Activated CD8-positive, alpha-beta T cell treated with anti-CD3 and anti-CD28 coated beads for 36 hours (primary cell): ENCODE data around the gene SPC25. TPM values are rescaled to one million over a fixed set of nuclear protein-coding genes. Genes with fewer than 3 reads are reported as not detected.

ENCODE experiments used
- ATAC-seq: fragments of 200-7000 bp; cut with Tn5 transposase; one replicate; pipeline ENCODE4 v1.10.0; 2021; ENCODE audit warnings: mild to moderate bottlenecking, moderate library complexity
- CTCF ChIA-PET: fragments of 350-600 bp; sonication (Branson Sonifier 250); formaldehyde crosslinking; loops from one replicate; lab custom pipeline; 2021; ENCODE audit warnings: antibody characterized with exemption; lab: Charles Lee
- POLR2A ChIA-PET: fragments of 350-600 bp; sonication (Branson Sonifier 250); formaldehyde crosslinking; loops from one replicate; lab custom pipeline; 2021; ENCODE audit warnings: antibody characterized with exemption; lab: Charles Lee
- DNase-seq: peaks from one replicate; pipeline ENCODE4 v3.0.0-alpha.2; 2020
- H3K27ac Mint-ChIP-seq: one replicate; pipeline ENCODE4 v1.8.0; 2021; ENCODE audit warnings: mild to moderate bottlenecking, mixed read lengths
- H3K27me3 Mint-ChIP-seq: one replicate; pipeline ENCODE4 v1.8.0; 2021; ENCODE audit warnings: mixed read lengths
- H3K36me3 Mint-ChIP-seq: one replicate; pipeline ENCODE4 v1.8.0; 2021; ENCODE audit warnings: low read depth, mixed read lengths
- H3K4me1 Mint-ChIP-seq: one replicate; pipeline ENCODE4 v1.8.0; 2021; ENCODE audit warnings: low read depth, mixed read lengths
- H3K4me3 Mint-ChIP-seq: one replicate; pipeline ENCODE4 v1.8.0; 2021; ENCODE audit warnings: mild to moderate bottlenecking, moderate library complexity, mixed read lengths
- H3K9me3 Mint-ChIP-seq: one replicate; pipeline ENCODE4 v1.8.0; 2021; ENCODE audit warnings: mixed read lengths
- intact Hi-C: fragments of 100-400 bp; cut with micrococcal nuclease; formaldehyde crosslinking; loops from one replicate; pipeline ENCODE4 v1.10.0; 2022
- total RNA-seq, 2 experiments: library from RNA; stranded (reverse); gene quantifications; one replicate each; pipeline ENCODE4 v1.2.3, GENCODE V29; 2021
- TF ChIP-seq, protein P1 (sequence below): fragments of 200-600 bp; IDR thresholded peaks from one replicate; pipeline ENCODE4 v1.8.0; 2022; ENCODE audit warnings: antibody characterized with exemption, mild to moderate bottlenecking

The SPC25 gene
- total RNA-seq, 2 experiments from 2014 or later: 32.0 to 35.6 TPM

DNA sequence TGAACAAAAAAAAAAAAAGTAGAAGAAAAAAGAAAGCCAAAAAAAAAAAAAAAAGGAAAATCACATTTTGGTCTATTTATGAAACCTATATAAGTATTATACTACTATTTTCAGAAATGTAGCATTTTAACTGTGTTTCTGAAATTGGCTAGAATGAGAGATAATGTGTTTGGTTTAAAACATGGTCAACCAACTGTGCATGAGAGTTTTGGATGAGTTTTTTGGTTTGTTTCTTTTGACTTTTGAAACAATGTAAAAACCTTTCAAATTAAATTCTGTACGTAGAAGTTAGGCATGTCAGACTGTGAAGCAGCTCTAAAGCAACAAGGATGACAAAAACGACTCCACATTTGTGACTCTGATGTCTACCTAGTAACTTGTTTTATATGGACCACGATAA is 34.6 kb downstream of the SPC25 start:
- TF ChIP-seq, protein P1, sequence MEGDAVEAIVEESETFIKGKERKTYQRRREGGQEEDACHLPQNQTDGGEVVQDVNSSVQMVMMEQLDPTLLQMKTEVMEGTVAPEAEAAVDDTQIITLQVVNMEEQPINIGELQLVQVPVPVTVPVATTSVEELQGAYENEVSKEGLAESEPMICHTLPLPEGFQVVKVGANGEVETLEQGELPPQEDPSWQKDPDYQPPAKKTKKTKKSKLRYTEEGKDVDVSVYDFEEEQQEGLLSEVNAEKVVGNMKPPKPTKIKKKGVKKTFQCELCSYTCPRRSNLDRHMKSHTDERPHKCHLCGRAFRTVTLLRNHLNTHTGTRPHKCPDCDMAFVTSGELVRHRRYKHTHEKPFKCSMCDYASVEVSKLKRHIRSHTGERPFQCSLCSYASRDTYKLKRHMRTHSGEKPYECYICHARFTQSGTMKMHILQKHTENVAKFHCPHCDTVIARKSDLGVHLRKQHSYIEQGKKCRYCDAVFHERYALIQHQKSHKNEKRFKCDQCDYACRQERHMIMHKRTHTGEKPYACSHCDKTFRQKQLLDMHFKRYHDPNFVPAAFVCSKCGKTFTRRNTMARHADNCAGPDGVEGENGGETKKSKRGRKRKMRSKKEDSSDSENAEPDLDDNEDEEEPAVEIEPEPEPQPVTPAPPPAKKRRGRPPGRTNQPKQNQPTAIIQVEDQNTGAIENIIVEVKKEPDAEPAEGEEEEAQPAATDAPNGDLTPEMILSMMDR: no peak
- ChIA-PET POLR2A (no interaction called here), CTCF (no interaction called here)
- Mint-ChIP-seq H3K9me3 (no peaks in the 10 kb centered on the region), H3K4me3 (no peak overlapping the region), H3K36me3 (peaks cover 5% of the 10 kb centered on the region), H3K27ac (no peak overlapping the region), H3K4me1 (no peaks in the 10 kb centered on the region), H3K27me3 (no peaks in the 10 kb centered on the region)
- no peak for ATAC-seq
- intact Hi-C loops: no loop called here
- DNase-seq: no peak

DNA sequence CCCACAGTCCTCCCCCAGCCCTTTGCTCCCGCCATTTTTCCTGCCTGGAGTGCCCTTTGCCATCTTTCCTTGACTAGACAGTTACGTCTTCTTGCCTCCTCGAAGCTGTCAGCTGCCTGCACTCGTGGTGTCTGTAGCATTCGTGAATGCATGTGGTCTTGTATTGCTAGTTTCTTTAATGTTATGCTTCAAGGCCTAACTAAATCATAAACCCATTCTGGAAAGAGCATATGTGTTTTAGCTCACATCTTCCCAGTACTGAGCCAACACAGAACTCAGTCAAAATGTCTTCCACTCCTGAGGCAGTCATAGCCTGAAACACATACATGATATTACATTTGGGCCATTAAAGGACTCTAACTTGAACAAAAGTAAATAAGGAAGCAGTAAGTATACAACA is 35.6 kb downstream of the SPC25 start:
- Mint-ChIP-seq H3K9me3 (no peaks in the 10 kb centered on the region), H3K4me1 (no peaks in the 10 kb centered on the region), H3K27me3 (no peaks in the 10 kb centered on the region), H3K36me3 (peaks cover 5% of the 10 kb centered on the region), H3K4me3 (no peak overlapping the region), H3K27ac (no peak overlapping the region)
- no peak for DNase-seq
- ChIA-PET POLR2A (interaction anchor here (0.6 kb wide), 1 partner anchor 21 kb away, joined by 3 read pairs; no protein-coding TSS in a partner anchor), CTCF (no interaction called here)
- TF ChIP-seq, protein P1: no peak
- intact Hi-C loops: no loop called here
- no peak for ATAC-seq

DNA sequence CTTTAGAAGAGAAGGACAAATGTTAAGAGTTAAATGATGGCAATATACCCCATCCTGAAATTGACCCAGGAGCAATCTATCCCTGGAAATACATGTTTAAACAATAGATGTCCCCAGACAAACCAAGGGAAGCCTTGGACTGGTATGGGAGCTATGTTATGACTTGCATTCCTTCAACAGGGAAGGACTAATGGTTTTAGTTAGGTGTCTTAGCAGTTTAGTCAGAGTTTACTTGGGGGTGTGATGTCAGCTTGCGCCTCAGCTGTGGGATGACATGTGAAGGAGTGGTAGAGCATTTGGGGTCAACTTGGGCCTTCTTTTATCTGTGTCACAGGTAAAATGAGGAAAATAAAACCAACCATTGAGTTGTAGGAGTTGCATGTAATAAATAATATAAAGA is 36.8 kb downstream of the SPC25 start:
- CTCF ChIA-PET: no interaction called here
- intact Hi-C loops: no loop called here
- Mint-ChIP-seq H3K27me3 (no peaks in the 10 kb centered on the region), H3K9me3 (no peaks in the 10 kb centered on the region), H3K4me3 (no peak overlapping the region), H3K4me1 (no peaks in the 10 kb centered on the region), H3K27ac (no peak overlapping the region), H3K36me3 (peaks cover 5% of the 10 kb centered on the region)
- TF ChIP-seq, protein P1: no peak
- ATAC-seq: no peak
- POLR2A ChIA-PET: no interaction called here
- DNase-seq: no peak

DNA sequence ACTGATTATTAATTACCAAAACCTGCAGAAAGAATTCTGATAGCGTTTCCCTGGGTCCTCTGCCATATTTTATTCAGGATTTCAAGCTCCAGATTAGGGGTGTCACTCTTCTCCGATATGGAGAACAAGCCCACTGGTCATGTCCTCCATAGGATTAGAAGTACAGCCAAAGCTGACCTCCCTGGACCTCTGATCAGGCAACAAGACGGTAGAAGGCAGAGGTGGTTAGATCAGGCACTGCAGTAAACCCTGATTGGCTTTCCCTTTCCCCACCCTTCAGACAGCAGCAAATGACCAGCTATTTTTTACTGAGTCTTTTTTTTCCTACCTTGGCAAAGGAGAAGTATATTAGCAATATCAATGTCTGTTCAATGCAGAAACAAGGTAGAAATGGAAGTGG is 37.7 kb downstream of the SPC25 start:
- ATAC-seq: no peak
- no peak for DNase-seq
- peaks cover 5% of the 10 kb centered on the region for H3K36me3 Mint-ChIP-seq
- H3K9me3 Mint-ChIP-seq: no peaks in the 10 kb centered on the region
- no peak overlapping the region for H3K27ac Mint-ChIP-seq
- intact Hi-C loops: no loop called here
- H3K4me1 Mint-ChIP-seq: no peaks in the 10 kb centered on the region
- TF ChIP-seq, protein P1: no peak
- no peaks in the 10 kb centered on the region for H3K27me3 Mint-ChIP-seq
- ChIA-PET CTCF (no interaction called here), POLR2A (no interaction called here)
- H3K4me3 Mint-ChIP-seq: no peak overlapping the region

DNA sequence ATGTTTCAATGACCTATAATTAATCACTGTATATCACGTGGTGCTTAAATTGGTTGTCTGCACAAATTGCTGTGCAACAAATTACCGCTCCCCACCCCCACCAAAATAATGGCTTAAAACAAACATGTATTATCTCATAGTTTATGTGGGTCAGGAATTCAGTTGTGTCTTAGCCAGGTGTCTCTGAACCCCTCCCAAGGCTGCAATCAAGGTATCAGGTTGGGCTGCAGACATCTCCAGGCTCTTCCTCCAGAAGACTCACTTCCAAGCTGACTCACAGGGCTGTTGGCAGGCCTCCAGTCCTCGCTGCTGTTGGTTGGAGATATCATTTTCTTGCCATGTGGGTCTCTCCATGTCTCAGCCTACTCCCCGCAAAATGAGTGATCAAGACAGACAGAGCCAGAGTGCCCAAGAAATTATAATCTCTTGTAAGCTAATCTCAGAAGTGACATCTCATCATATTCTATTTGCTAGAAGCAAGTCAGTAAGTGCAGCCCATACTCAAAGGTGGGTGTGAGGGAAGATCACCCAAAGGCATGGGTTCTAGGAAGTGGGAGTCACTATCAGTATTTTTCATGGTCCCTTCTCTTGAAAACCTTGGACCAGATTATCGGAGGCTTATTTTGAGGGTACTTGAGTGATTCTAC is 38.4 kb downstream of the SPC25 start:
- H3K4me3 Mint-ChIP-seq: no peak overlapping the region
- no peaks in the 10 kb centered on the region for H3K27me3 Mint-ChIP-seq
- DNase-seq (no peak), ATAC-seq (no peak)
- POLR2A ChIA-PET: no interaction called here
- intact Hi-C loops: no loop called here
- H3K36me3 Mint-ChIP-seq: peaks cover 5% of the 10 kb centered on the region
- no peaks in the 10 kb centered on the region for H3K9me3 Mint-ChIP-seq
- no peak overlapping the region for H3K27ac Mint-ChIP-seq
- no peaks in the 10 kb centered on the region for H3K4me1 Mint-ChIP-seq
- TF ChIP-seq, protein P1: no peak
- CTCF ChIA-PET: no interaction called here
